GM19238 (cell line): ENCODE data around the gene EFS.

Source experiments
- DNase-seq: peaks from one replicate; pipeline ENCODE4 v3.0.0; 2011; ENCODE audit warnings: low spot score; ENCODE audit not compliant: insufficient read length

The EFS gene

GRCh38 chr14:23306412-23307145, 58.4 kb downstream of the EFS start, which contains the start of gene BCL2L2:
TSS of gene BCL2L2 (plus strand) at chr14:23306833. CDS start at chr14:23307768, 935 bp downstream.
- peak; percentile 57 for DNase-seq
